ENCODE measurements around the gene HMGB4.

HMGB4 gene

DNA sequence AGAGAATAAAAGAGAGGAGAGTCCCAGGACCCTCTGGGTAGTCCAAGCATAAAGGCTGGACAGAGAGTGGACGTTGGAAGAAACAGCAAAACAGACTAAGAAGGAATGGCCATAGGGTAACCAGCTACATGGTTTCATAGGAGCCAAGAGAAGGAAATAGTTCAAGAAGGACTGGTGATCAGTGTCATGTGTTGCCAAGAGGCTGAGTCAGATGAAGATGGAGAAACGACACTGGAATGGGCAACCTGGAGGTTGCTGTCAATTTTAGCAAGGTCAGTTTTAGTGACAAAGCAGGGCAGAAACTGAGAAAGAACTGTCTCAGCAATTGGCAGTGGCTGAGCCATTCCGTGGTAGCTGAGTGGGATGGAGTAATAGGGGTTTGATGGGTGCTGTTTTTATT, 41.4 kb downstream of the HMGB4 start:
- H3K4me2 ChIP-seq (ENCODE audit: low read depth, low read length), result no peak overlapping the region
- H3K36me3 ChIP-seq (replicated peaks; ENCODE audit: insufficient read depth, low read length), result no peaks in the 10 kb centered on the region
- H3K9me3 ChIP-seq (replicated peaks; ENCODE audit: insufficient read depth, low read length), result no peaks in the 10 kb centered on the region
- no peaks in the 10 kb centered on the region for H4K20me1 ChIP-seq (ENCODE audit: insufficient read depth, low read length)
- H3K27me3 ChIP-seq (replicated peaks; ENCODE audit: insufficient read depth, low read length), result peaks cover 17% of the 10 kb centered on the region; the same call in 1 of the 2 replicates
- H3F3A ChIP-seq (ENCODE audit: insufficient read depth, low read length), result no peaks in the 10 kb centered on the region
- no peak overlapping the region for H3K4me3 ChIP-seq (ENCODE audit: low read length)
- DNase-seq, result no peak
- H3K9ac ChIP-seq (ENCODE audit: low read length), result no peak overlapping the region
- TF ChIP-seq, protein P1, sequence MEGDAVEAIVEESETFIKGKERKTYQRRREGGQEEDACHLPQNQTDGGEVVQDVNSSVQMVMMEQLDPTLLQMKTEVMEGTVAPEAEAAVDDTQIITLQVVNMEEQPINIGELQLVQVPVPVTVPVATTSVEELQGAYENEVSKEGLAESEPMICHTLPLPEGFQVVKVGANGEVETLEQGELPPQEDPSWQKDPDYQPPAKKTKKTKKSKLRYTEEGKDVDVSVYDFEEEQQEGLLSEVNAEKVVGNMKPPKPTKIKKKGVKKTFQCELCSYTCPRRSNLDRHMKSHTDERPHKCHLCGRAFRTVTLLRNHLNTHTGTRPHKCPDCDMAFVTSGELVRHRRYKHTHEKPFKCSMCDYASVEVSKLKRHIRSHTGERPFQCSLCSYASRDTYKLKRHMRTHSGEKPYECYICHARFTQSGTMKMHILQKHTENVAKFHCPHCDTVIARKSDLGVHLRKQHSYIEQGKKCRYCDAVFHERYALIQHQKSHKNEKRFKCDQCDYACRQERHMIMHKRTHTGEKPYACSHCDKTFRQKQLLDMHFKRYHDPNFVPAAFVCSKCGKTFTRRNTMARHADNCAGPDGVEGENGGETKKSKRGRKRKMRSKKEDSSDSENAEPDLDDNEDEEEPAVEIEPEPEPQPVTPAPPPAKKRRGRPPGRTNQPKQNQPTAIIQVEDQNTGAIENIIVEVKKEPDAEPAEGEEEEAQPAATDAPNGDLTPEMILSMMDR (IDR thresholded peaks at IDR 0.05; ENCODE audit: low read length), result no peak
- no peak for TF ChIP-seq EZH2 (optimal IDR thresholded peaks at IDR 0.05; ENCODE audit: low read depth, low read length)
- TF ChIP-seq EZH2phosphoT487 (IDR thresholded peaks at IDR 0.05; ENCODE audit: low read length), result no peak
- no peaks in the 10 kb centered on the region for H3K4me1 ChIP-seq (ENCODE audit: low read length)
- no peaks in the 10 kb centered on the region for H3K9me2 ChIP-seq (replicated peaks; ENCODE audit: insufficient read depth, low read length)
- H3K27ac ChIP-seq (ENCODE audit: low read length), result no peak overlapping the region
- H2AFZ ChIP-seq (ENCODE audit: low read length), result no peak overlapping the region
- H3K79me2 ChIP-seq (ENCODE audit: low read length), result no peaks in the 10 kb centered on the region

DNA sequence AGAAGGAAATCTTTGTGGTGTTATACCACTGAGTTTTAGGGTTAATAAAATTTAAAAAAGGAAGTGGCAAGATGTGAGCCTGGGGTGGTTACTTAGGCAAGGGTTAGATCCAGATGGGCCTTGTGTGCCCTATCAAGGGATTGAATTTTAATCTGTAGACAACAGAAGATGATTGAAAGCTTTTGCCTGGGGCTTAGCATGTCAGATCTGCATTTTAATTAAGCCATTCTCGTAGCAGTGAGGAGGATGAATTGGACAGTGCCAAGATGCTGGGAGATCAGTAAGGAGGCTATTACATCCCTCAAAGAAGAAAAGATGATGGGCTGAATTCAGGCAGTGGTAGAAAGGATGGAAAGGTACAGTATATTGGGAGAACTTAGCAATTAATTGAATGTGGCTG, 42.3 kb downstream of the HMGB4 start:
- no peaks in the 10 kb centered on the region for H3K9me2 ChIP-seq (replicated peaks; ENCODE audit: insufficient read depth, low read length)
- no peak overlapping the region for H2AFZ ChIP-seq (ENCODE audit: low read length)
- TF ChIP-seq EZH2phosphoT487 (IDR thresholded peaks at IDR 0.05; ENCODE audit: low read length), result no peak
- TF ChIP-seq, protein P1 (IDR thresholded peaks at IDR 0.05; ENCODE audit: low read length), result no peak
- no peak for TF ChIP-seq EZH2 (optimal IDR thresholded peaks at IDR 0.05; ENCODE audit: low read depth, low read length)
- no peak for DNase-seq
- H3K4me1 ChIP-seq (ENCODE audit: low read length), result no peaks in the 10 kb centered on the region
- H3F3A ChIP-seq (ENCODE audit: insufficient read depth, low read length), result no peaks in the 10 kb centered on the region
- no peak overlapping the region for H3K4me3 ChIP-seq (ENCODE audit: low read length)
- H3K9me3 ChIP-seq (replicated peaks; ENCODE audit: insufficient read depth, low read length), result no peaks in the 10 kb centered on the region
- no peak overlapping the region for H3K4me2 ChIP-seq (ENCODE audit: low read depth, low read length)
- no peaks in the 10 kb centered on the region for H3K79me2 ChIP-seq (ENCODE audit: low read length)
- H3K27ac ChIP-seq (ENCODE audit: low read length), result no peak overlapping the region
- H3K36me3 ChIP-seq (replicated peaks; ENCODE audit: insufficient read depth, low read length), result no peaks in the 10 kb centered on the region
- H3K27me3 ChIP-seq (replicated peaks; ENCODE audit: insufficient read depth, low read length), result peaks cover 25% of the 10 kb centered on the region; the same call in 1 of the 2 replicates
- no peaks in the 10 kb centered on the region for H4K20me1 ChIP-seq (ENCODE audit: insufficient read depth, low read length)
- no peak overlapping the region for H3K9ac ChIP-seq (ENCODE audit: low read length)

DNA sequence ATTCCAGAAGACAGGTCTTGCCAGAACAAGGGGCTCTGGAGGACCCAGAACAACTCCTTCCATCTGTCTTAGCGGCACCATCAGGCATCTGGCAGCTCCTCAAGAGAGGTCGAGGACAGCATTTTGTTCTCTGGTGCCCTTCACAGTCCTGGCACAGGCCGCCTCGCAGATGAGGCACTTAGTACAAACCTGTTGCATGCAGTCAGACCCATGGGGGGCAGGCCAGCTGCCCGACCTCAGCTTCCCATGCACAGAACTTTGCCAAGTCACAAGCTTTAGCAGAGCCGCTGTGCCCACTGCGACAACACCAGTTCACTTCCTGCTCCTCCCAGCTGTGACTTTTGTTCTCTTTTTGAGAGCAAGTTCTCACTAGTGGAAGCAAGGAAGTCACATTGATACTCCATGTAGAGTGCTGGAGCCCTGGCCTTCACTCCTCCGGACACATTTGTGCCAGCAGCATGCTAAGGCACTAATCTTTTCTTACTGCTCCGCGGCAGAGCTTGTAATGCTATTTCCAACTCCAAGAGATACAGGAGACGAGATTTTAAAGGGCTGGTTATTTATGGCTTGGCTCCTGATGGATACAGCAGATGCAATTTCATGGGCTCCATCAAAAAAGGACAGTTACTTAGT, 44.6 kb downstream of the HMGB4 start:
- H3F3A ChIP-seq (ENCODE audit: insufficient read depth, low read length), result no peaks in the 10 kb centered on the region
- no peak overlapping the region for H3K9ac ChIP-seq (ENCODE audit: low read length)
- no peaks in the 10 kb centered on the region for H4K20me1 ChIP-seq (ENCODE audit: insufficient read depth, low read length)
- H3K27me3 ChIP-seq (replicated peaks; ENCODE audit: insufficient read depth, low read length), result peaks cover 29% of the 10 kb centered on the region
- no peaks in the 10 kb centered on the region for H3K79me2 ChIP-seq (ENCODE audit: low read length)
- DNase-seq, result no peak
- no peaks in the 10 kb centered on the region for H3K36me3 ChIP-seq (replicated peaks; ENCODE audit: insufficient read depth, low read length)
- TF ChIP-seq EZH2phosphoT487 (IDR thresholded peaks at IDR 0.05; ENCODE audit: low read length) (no peak), EZH2 (optimal IDR thresholded peaks at IDR 0.05; ENCODE audit: low read depth, low read length) (no peak)
- TF ChIP-seq, protein P1 (IDR thresholded peaks at IDR 0.05; ENCODE audit: low read length), result no peak
- H3K4me1 ChIP-seq (ENCODE audit: low read length), result no peaks in the 10 kb centered on the region
- no peaks in the 10 kb centered on the region for H3K9me2 ChIP-seq (replicated peaks; ENCODE audit: insufficient read depth, low read length)
- no peak overlapping the region for H3K4me3 ChIP-seq (ENCODE audit: low read length)
- H3K27ac ChIP-seq (ENCODE audit: low read length), result no peak overlapping the region
- H2AFZ ChIP-seq (ENCODE audit: low read length), result no peak overlapping the region
- H3K4me2 ChIP-seq (ENCODE audit: low read depth, low read length), result no peak overlapping the region
- no peaks in the 10 kb centered on the region for H3K9me3 ChIP-seq (replicated peaks; ENCODE audit: insufficient read depth, low read length)
